GM18951 (cell line): ENCODE data around the gene ACCSL.

Experiments used
- POLR2A ChIP-seq: IDR thresholded peaks from 4 replicates; pipeline ENCODE4 v1.6.1; 2011; ENCODE audit warnings: mild to moderate bottlenecking; ENCODE audit not compliant: insufficient read length, insufficient read depth; ENCODE audit errors: extremely low read depth
- in situ Hi-C: fragments of 300-500 bp; cut with MboI; formaldehyde crosslinking; loops from one replicate; pipeline ENCODE4 v1.12.0; 2022; ENCODE audit warnings: low sequenced_read_pairs, mixed read lengths, inconsistent platforms; ENCODE audit not compliant: unreplicated experiment

ACCSL gene

GRCh38 chr11:44051171-44051570 is 3.4 kb downstream of the ACCSL start:
- TF ChIP-seq POLR2A, result no peak
- in situ Hi-C loops, result no loop called here

GRCh38 chr11:44057340-44057739 is 9.6 kb downstream of the ACCSL start:
- in situ Hi-C loops, result no loop called here

GRCh38 chr11:44058275-44058674 is 10.5 kb downstream of the ACCSL start:
- TF ChIP-seq POLR2A, result no peak
- in situ Hi-C loops, result no loop called here

More at GRCh38 chr11:44057340-44057739, 9.6 kb downstream of the ACCSL start:
- no peak for TF ChIP-seq POLR2A

- in situ Hi-C loops, result no loop called here
- no peak for TF ChIP-seq POLR2A
Observed at GRCh38 chr11:44065161-44065661, 17.4 kb downstream of the ACCSL start.

- peak; percentile 81 for TF ChIP-seq POLR2A
- in situ Hi-C loops, result no loop called here
Observed at GRCh38 chr11:44065841-44066731, 18.3 kb downstream of the ACCSL start, which contains the start of gene ACCS. TSS of gene ACCS (plus strand) at chr11:44066270. CDS start at chr11:44067628, 1,358 bp downstream.

GRCh38 chr11:44066732-44067141 is 19.0 kb downstream of the ACCSL start:
- in situ Hi-C loops, result no loop called here
- TF ChIP-seq POLR2A, result no peak

- no peak for TF ChIP-seq POLR2A
- in situ Hi-C loops, result no loop called here
Observed at GRCh38 chr11:44067266-44067665, 19.5 kb downstream of the ACCSL start.

GRCh38 chr11:44068180-44068579 is 20.4 kb downstream of the ACCSL start:
- in situ Hi-C loops, result no loop called here
- no peak for TF ChIP-seq POLR2A

- in situ Hi-C loops, result no loop called here
- TF ChIP-seq POLR2A, result no peak
Observed at GRCh38 chr11:44071157-44071556, 23.4 kb downstream of the ACCSL start.

- in situ Hi-C loops, result no loop called here
- no peak for TF ChIP-seq POLR2A
Observed at GRCh38 chr11:44072757-44073658, 25.2 kb downstream of the ACCSL start.

- TF ChIP-seq POLR2A, result no peak
- in situ Hi-C loops, result no loop called here
Observed at GRCh38 chr11:44078794-44079193, 31.0 kb downstream of the ACCSL start.

GRCh38 chr11:44079376-44079775 is 31.6 kb downstream of the ACCSL start:
- in situ Hi-C loops, result no loop called here
- no peak for TF ChIP-seq POLR2A

- no peak for TF ChIP-seq POLR2A
Observed at GRCh38 chr11:44080951-44081350, 33.2 kb downstream of the ACCSL start.

GRCh38 chr11:44082645-44083044 is 34.9 kb downstream of the ACCSL start:
- TF ChIP-seq POLR2A, result no peak
- in situ Hi-C loops, result no loop called here

More at GRCh38 chr11:44080951-44081350, 33.2 kb downstream of the ACCSL start:
- in situ Hi-C loops, result no loop called here

- no peak for TF ChIP-seq POLR2A
- in situ Hi-C loops, result no loop called here
Observed at GRCh38 chr11:44083433-44083832, 35.7 kb downstream of the ACCSL start.
